HTERT RPE-1 (cell line): Measurements from ENCODE around the gene MAGEF1.

Source experiments
- in situ Hi-C: fragments of 300-500 bp; cut with MboI; formaldehyde crosslinking; loops from 4 replicates; pipeline ENCODE4 v1.14.3; 2020; ENCODE audit warnings: low sequenced_read_pairs

The MAGEF1 gene

GRCh38 chr3:184727357-184728009 lies 15.6 kb upstream of the MAGEF1 start:
- in situ Hi-C loops, result no loop called here

DNA sequence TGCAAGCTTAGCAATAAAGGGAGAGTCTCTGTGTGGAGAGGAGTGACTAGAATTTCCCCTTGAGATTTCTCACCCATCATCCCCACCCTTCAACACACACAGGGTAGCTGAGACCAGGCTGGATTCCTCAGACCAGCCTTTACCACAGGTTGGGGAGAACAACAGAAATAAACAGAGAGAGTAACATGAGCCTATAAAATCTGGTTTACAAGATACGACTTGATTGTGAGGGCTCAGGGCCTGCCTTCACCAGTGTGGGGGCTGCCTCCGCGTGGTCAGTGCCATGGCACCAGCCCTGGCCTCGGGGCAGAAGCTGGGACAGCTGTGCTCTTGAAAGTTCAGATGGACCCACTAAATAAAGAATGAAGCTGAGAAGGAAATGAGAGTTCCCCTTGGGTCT lies 14.6 kb upstream of the MAGEF1 start:
- in situ Hi-C loops, result no loop called here

- in situ Hi-C loops, result no loop called here
These were observed 13.4 kb upstream of the MAGEF1 start for GRCh38 chr3:184725176-184725719.

- in situ Hi-C loops, result no loop called here
These were observed 12.8 kb upstream of the MAGEF1 start for GRCh38 chr3:184724699-184725098.

DNA sequence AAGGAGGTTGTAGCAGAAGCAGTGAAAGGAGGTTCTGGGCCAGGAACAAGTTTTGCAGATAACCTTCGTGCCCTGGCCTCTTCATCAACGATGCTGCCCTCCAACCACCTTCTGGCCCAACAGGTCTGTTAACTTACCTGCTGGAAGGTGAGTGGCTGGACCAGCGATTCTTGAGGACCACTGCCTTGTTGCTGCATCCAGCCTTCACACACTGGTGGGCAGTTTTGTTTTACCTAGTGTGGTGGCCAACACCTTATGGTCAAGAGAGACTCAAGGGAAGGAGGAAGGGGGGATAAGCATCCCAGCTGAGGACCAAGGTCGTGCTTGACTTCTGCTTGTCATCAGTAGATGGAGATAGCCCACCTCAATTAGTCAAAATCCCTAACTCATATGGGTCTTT lies 7.8 kb upstream of the MAGEF1 start:
- in situ Hi-C loops, result no loop called here

DNA sequence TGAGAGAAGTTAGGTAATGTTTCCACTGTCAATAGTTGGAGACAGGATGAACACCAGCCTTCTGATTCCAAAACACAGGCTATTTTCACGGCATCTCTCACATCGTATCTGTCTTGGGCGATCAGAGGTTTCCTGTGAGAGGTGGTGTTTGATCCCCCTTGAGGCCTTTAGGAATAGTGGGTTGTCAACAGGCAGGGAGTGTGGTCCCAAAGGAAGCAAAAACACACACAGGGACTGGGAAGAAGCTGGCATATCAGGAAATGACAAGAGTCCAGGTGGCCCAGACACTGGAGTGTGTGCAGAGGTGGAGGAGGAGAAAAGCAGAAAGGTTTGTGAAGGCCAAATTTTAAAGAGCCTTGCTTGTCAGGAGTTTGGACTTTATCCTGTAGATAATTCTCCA lies 6.6 kb upstream of the MAGEF1 start:
- in situ Hi-C loops, result no loop called here

DNA sequence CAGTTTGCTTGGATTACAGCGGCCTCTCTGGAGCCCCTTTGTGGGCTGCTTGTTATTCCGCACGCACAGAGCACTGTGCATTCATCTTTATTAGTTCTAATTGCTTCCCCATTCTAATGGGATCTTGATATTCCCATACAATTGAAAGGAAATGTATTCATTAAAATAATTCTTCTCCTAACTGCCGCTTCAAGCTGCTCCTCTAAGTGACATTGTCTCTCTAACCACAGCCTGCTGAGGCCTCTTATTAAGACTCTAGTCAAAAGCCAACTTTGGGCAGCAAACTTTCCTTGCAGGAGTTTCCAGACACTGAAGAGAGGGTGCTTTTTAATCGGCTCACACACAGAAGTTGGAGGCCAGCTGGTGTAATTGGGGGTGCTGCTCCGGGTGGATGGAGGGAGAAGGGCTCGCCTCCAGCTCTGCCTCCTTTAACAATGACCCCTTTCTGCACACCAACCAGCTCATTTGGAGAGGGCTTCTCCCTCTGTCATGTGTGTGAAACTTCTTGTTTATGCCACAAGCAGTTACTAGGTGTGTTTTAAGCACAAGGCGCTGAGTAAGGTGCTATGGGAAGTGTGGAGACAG lies 5.6 kb upstream of the MAGEF1 start:
- in situ Hi-C loops, result no loop called here

GRCh38 chr3:184716622-184717398 lies 4.9 kb upstream of the MAGEF1 start:
- in situ Hi-C loops, result no loop called here

- in situ Hi-C loops, result no loop called here
These were observed 4.2 kb upstream of the MAGEF1 start for GRCh38 chr3:184715943-184716621.

GRCh38 chr3:184713521-184713920 lies 1.7 kb upstream of the MAGEF1 start:
- in situ Hi-C loops, result no loop called here

DNA sequence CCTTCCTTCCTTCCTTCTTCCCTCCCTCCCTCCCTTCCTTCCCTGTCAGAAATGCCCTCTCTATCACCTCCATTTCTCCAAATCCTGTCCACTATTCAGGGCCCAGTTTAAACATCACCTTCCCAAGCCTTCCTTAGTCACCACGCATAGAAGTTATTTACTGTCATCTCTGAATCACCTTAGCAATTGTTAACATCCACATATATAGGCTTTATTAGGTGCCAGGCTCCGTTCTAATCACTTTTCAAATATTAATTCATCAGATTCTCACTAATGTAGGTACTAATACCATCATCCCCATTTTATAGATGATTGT lies 1.1 kb upstream of the MAGEF1 start:
- in situ Hi-C loops, result no loop called here

DNA sequence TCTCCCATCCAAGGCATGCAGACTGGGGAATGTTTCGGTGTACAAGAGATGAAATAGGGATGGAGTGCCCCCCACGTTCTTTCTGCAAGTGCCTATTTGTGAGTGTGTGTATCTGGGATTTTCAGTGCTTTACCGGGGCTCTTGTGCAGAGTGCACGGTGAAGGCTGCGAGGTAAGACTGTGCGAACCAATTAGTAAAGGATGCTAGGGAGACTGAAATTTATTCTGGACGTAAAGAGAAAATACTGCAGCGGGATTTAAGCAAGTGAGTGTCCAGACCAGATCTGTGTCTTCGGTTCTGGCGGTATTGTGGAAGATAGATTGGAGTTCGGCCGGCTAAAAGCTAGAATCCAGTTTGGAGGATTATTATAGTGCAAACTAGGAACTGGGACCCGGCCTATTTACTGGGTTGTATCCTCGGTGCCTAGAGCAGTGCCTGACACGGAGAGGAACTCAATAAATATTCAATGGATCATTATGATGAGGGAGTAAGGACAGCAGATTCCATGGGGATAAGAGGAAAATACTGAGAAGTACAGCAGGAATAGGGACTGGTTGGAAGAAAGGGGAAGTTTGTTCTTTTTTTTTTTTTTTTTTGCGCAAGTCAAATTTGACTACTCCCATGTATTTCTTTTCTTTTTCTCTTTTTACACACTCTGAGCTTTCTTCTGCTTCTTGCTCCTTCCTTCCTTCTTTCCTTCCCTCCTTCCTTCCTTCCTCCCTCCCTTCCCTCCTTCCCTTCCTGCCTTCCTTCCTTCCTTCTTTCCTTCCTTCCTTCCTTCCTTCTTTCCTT lies 580 bp upstream of the MAGEF1 start:
- in situ Hi-C loops, result no loop called here

DNA sequence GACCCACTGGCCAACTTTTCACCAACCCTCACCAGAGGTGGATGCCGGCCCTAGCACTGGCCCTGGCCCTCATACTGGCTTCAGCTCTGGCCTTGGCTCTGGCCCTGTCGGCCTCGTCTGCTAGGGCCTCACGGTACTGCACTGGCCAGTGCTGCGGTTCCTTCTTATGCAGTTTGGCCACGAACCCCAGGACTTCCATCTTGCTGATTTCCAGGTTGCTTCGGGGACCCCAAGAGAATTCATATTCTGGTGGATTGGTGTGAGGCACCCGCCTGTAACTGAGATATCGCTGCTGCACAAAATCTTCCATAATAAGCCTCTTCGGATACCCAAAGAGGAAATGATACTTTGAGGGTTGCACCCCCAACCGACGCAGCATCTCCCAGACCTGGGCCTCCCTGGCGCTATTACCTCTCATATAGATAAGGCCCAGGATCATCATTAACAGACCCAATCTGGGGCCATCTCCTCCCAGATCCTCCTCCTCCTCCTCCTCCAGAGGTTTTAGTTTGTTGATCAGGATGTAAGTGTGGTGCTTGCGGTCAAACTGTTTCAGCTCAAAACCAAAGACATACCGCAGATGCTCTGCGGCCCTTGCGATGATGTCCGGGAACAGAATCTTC lies 883 bp downstream of the MAGEF1 start:
- in situ Hi-C loops, result no loop called here

DNA sequence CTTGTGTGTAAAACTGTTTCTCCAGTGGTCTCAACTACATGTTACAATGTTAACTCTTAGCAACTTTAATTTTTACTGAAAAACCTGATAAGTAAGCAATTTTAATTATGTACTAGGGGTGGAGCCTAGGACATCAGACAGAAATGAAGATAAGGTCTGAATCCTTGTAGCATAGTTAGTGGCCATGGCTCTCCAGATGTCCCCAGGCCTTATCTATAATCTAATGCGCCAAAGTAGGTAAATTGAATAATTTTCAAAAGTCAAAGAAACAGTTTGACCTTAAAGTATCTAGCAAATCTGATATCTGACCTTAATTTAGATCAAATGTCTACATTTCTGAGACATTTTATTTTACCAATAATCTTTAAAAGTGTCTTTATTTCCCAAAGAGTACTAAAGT lies 8.2 kb downstream of the MAGEF1 start:
- in situ Hi-C loops, result no loop called here

DNA sequence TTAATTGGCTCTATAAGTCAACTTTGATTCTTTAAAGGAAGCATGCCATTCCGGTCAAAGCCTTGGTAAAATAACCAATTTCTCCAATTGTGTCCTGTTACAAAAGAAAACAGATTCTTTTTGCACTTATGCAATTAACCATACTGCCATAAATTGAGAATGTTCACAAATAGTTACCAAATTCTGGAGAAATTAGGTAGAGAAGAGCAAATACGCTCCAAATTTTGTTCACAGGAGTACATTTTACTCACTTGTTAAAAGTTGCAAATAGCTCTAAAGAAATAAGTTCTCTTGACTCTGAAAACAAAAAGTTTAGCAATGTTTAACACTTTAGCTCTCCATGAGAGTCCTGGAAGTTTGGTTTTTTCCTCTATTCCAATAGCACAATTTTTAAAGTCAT lies 11.1 kb downstream of the MAGEF1 start:
- in situ Hi-C loops, result no loop called here

DNA sequence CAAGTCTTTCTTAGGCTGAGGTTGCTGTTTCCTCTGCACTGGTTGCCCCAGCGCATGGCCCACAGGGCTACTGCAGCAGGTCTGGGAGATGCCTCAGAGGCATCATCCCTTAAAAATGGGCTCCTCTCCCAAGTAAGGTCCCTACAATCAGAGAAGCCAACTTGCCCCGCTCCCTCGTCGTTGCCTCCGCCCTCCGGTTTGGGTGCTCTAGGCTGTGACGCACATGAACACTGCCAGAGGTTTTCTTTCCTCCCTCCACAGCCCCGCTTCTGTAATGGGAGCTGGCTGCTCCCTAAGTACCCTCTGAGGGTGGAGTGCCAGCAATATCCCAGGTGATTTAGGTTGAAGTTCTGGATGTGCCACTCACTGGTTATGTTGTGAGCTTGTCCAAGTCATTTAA lies 14.0 kb downstream of the MAGEF1 start:
- in situ Hi-C loops, result no loop called here

GRCh38 chr3:184696697-184697096 lies 15.2 kb downstream of the MAGEF1 start:
- in situ Hi-C loops, result no loop called here

GRCh38 chr3:184694716-184695115 lies 17.1 kb downstream of the MAGEF1 start:
- in situ Hi-C loops, result no loop called here

GRCh38 chr3:184694133-184694665 lies 17.7 kb downstream of the MAGEF1 start:
- in situ Hi-C loops, result no loop called here
